Loucy (cell line): ENCODE results near the gene SPSB1.

Experiments used
- H2AFZ ChIP-seq: fragments of 200-600 bp; sonication (generic); 2 replicates; pipeline ENCODE4 v1.6.0; 2016; ENCODE audit warnings: antibody characterized with exemption, mild to moderate bottlenecking, low read length, moderate library complexity
- H3F3A ChIP-seq: fragments of 200-600 bp; 2 replicates; pipeline ENCODE4 v1.6.0; 2016; ENCODE audit warnings: antibody characterized with exemption, low read depth, mild to moderate bottlenecking
- H3K27me3 ChIP-seq: fragments of 200-600 bp; sonication (generic); 2 replicates; pipeline ENCODE4 v1.6.1; 2014; ENCODE audit warnings: low read length, mild to moderate bottlenecking; ENCODE audit not compliant: insufficient read depth, poor library complexity, severe bottlenecking
- H3K36me3 ChIP-seq: fragments of 200-600 bp; sonication (generic); 2 replicates; pipeline ENCODE4 v1.6.1; 2016; ENCODE audit warnings: low read length; ENCODE audit not compliant: insufficient read depth
- H3K4me1 ChIP-seq: fragments of 200-600 bp; sonication (generic); 2 replicates; pipeline ENCODE4 v1.5.1; 2014; ENCODE audit warnings: low read length, mild to moderate bottlenecking; ENCODE audit not compliant: insufficient read depth, poor library complexity, severe bottlenecking
- H3K4me2 ChIP-seq: fragments of 200-600 bp; sonication (generic); 2 replicates; pipeline ENCODE4 v1.6.0; 2014; ENCODE audit warnings: antibody characterized with exemption, low read length, low read depth, mild to moderate bottlenecking; ENCODE audit not compliant: poor library complexity, severe bottlenecking
- H3K4me3 ChIP-seq: fragments of 200-600 bp; sonication (generic); 2 replicates; pipeline ENCODE4 v1.5.1; 2014; ENCODE audit warnings: low read length, mild to moderate bottlenecking, mixed read lengths; ENCODE audit not compliant: poor library complexity, severe bottlenecking
- H3K79me2 ChIP-seq: fragments of 200-600 bp; sonication (generic); 2 replicates; pipeline ENCODE4 v1.6.1; 2014; ENCODE audit warnings: low read length; ENCODE audit not compliant: insufficient read depth
- H3K9ac ChIP-seq: fragments of 200-600 bp; sonication (generic); 2 replicates; pipeline ENCODE4 v1.6.0; 2014; ENCODE audit warnings: mild to moderate bottlenecking, low read depth, low read length, moderate library complexity; ENCODE audit not compliant: poor library complexity, severe bottlenecking
- H3K9me2 ChIP-seq: fragments of 200-600 bp; sonication (generic); replicated peaks from 2 replicates; pipeline ENCODE4 v1.6.1; 2016; ENCODE audit warnings: low read depth, low read length, mixed read lengths
- H3K9me3 ChIP-seq: fragments of 200-600 bp; sonication (generic); 2 replicates; pipeline ENCODE4 v1.6.1; 2014; ENCODE audit warnings: mild to moderate bottlenecking, antibody characterized with exemption, low read length, low read depth; ENCODE audit not compliant: insufficient read depth
- H4K20me1 ChIP-seq: fragments of 200-600 bp; sonication (generic); 2 replicates; pipeline ENCODE4 v1.6.0; 2014; ENCODE audit warnings: antibody characterized with exemption, low read length, mild to moderate bottlenecking; ENCODE audit not compliant: insufficient read depth, poor library complexity, severe bottlenecking
- EZH2phosphoT487 ChIP-seq: fragments of 200-600 bp; IDR thresholded peaks from 2 replicates; pipeline ENCODE4 v1.6.1; 2018; ENCODE audit warnings: antibody characterized with exemption, mild to moderate bottlenecking, moderate library complexity, borderline replicate concordance
- TF ChIP-seq, protein P1 (sequence below): fragments of 200-600 bp; sonication (generic); conservative IDR thresholded peaks from 2 replicates; pipeline ENCODE4 v1.5.1; 2014; ENCODE audit warnings: mild to moderate bottlenecking, antibody characterized with exemption, low read length

SPSB1 gene

GRCh38 chr1:9314111-9314510 lies 21.4 kb downstream of the SPSB1 start:
- TF ChIP-seq EZH2phosphoT487 = no peak
- TF ChIP-seq, protein P1, sequence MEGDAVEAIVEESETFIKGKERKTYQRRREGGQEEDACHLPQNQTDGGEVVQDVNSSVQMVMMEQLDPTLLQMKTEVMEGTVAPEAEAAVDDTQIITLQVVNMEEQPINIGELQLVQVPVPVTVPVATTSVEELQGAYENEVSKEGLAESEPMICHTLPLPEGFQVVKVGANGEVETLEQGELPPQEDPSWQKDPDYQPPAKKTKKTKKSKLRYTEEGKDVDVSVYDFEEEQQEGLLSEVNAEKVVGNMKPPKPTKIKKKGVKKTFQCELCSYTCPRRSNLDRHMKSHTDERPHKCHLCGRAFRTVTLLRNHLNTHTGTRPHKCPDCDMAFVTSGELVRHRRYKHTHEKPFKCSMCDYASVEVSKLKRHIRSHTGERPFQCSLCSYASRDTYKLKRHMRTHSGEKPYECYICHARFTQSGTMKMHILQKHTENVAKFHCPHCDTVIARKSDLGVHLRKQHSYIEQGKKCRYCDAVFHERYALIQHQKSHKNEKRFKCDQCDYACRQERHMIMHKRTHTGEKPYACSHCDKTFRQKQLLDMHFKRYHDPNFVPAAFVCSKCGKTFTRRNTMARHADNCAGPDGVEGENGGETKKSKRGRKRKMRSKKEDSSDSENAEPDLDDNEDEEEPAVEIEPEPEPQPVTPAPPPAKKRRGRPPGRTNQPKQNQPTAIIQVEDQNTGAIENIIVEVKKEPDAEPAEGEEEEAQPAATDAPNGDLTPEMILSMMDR = no peak
- H3K79me2 ChIP-seq = peaks cover 99% of the 10 kb centered on the region
- no peak overlapping the region for H2AFZ ChIP-seq
- no peaks in the 10 kb centered on the region for H3F3A ChIP-seq
- no peaks in the 10 kb centered on the region for H3K9me2 ChIP-seq
- H3K4me1 ChIP-seq = peaks cover 5% of the 10 kb centered on the region
- H3K36me3 ChIP-seq = peaks cover 26% of the 10 kb centered on the region; the same call in 1 of the 2 replicates
- H3K27me3 ChIP-seq = no peaks in the 10 kb centered on the region
- H4K20me1 ChIP-seq = peaks cover 78% of the 10 kb centered on the region
- H3K4me3 ChIP-seq = no peak overlapping the region
- no peak overlapping the region for H3K9ac ChIP-seq
- H3K4me2 ChIP-seq = no peak overlapping the region
- no peaks in the 10 kb centered on the region for H3K9me3 ChIP-seq

DNA sequence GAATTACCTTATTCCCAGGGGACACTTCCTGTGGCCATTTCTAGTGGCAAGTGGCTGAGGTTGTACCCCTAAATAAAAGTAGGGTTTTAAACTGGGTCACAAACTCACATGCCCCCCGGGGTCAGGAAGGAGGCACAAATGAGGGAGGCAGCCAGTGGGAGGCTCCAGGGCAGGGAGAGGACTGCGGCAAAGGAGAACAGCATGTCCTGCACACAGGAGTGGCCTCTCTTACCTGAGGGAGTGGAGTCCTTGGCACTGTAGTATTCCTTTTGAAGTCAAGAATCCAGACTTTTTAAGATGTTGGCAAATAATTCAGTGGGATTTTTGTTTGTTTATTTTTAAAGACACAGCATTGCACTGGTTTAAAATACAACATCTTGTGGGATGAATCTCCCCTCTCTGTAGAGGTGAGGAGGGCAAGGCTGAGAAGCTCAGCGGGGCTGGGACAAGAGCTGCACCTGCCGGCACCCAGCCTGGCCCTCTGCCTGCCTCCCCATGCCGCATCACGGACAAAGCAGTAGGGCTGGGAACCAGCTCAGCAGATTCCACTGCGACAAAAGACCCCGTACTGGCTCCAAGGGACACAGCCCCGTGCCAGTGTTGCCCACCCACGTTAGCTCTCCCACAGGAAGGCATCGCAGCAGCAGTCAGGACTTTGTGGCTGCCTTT lies 22.2 kb downstream of the SPSB1 start:
- Histone ChIP-seq H3K36me3 (peaks cover 26% of the 10 kb centered on the region; the same call in 1 of the 2 replicates), H3K4me2 (no peak overlapping the region), H3K9me3 (no peaks in the 10 kb centered on the region), H3K9ac (no peak overlapping the region), H3K9me2 (no peaks in the 10 kb centered on the region), H3K4me1 (peaks cover 5% of the 10 kb centered on the region), H4K20me1 (peaks cover 76% of the 10 kb centered on the region), H3K27me3 (no peaks in the 10 kb centered on the region), H3F3A (no peaks in the 10 kb centered on the region), H2AFZ (no peak overlapping the region), H3K4me3 (no peak overlapping the region), H3K79me2 (peaks cover 99% of the 10 kb centered on the region)
- TF ChIP-seq, protein P1 = no peak

DNA sequence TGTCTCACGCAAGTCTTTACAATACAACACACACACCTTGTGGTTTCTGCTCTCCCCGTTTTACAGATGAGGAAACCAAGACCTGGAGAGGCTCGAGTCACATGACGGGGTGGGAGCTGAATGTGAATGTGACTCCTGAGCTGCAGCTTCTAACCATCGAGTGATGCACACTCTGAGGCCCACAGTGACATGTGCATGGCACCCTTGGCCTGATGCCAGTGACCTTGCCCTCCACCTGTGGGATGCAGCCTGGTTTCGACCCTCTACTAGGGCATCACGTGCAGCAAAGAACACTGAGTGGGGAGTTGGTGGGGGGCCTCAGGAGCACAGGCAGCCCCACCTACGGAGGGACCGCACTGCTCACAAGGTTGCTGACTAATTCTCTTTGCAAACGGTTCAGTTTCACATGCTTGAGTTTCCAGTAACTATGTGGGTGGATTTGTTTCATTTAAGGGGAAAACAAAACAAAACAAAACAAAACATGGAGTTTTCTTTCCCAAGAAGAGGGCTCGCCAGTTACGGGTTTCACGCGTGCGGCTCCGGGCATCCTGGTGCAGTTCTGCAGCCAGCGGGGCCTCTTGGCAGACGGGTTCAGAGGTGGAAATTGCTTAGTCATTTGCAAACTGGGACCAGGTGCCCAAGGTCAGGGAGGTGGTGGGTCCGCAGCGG lies 22.9 kb downstream of the SPSB1 start:
- Histone ChIP-seq H3K4me2 (no peak overlapping the region), H3K4me1 (peaks cover 5% of the 10 kb centered on the region)
- no peak for TF ChIP-seq EZH2phosphoT487
- TF ChIP-seq, protein P1 = no peak

More for the DNA sequence above, 22.9 kb downstream of the SPSB1 start:
- peaks cover 26% of the 10 kb centered on the region; the same call in 1 of the 2 replicates for H3K36me3 ChIP-seq
- H2AFZ ChIP-seq = no peak overlapping the region
- H3K9ac ChIP-seq = no peak overlapping the region
- no peak overlapping the region for H3K4me3 ChIP-seq
- H3K9me3 ChIP-seq = no peaks in the 10 kb centered on the region
- H4K20me1 ChIP-seq = peaks cover 78% of the 10 kb centered on the region
- peaks cover 99% of the 10 kb centered on the region for H3K79me2 ChIP-seq
- no peaks in the 10 kb centered on the region for H3K9me2 ChIP-seq
- H3F3A ChIP-seq = no peaks in the 10 kb centered on the region
- H3K27me3 ChIP-seq = no peaks in the 10 kb centered on the region
